T-helper 1 cell (primary cell): ENCODE data around the gene BRD9.
"Not testable (repeated sequence)": the region's sequence is repeated elsewhere in the genome, so short reads cannot be mapped to it uniquely, and the experiment has no call there.

Experiments used
- DNase-seq, 5 donors: peaks; one replicate each; pipeline ENCODE4 v3.0.0-alpha.2; 2012 to 2020

Gene BRD9

DNA sequence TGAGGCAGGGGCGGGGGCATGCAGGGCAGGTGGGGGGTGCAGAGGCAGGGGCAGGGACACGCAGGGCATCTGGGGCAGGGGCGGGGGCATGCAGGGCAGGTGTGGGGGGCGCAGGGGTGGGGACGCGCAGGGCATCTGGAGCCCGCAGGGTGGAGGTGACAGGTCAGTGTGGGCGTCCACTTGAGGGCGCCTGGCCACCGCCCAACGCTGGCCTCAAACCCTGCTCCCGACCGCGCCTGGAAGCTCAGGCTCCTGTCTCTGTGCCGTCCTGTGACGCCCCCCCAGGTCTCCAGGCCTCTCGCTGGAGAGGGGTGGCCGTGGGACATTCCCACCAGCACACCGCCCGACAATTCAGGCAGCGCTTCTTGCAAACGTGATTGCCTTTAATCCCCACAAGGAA is 48.7 kb downstream of the BRD9 start:
- DNase-seq: peak in 1 of 5 donors; percentile 6

DNA sequence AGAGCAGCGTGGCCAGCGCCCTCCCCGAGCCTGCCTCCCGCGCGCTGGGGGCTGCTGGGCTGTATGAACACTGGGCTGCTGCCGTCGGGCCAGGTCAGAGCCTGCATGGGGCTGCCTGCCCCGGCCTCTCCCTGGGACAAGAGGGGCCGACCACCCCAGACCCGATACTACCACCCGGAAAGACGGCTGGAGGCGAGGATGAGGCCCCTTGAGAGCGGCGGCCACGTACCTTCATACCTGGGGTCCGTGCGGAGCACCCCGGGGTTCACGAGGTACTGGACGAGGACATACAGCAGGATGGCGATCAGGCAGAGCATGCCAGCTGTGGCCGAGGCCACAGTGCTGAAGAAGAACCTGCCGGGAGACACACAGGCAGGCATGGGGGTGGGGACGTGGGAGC is 49.2 kb downstream of the BRD9 start:
- not testable (repeated sequence) for DNase-seq

DNA sequence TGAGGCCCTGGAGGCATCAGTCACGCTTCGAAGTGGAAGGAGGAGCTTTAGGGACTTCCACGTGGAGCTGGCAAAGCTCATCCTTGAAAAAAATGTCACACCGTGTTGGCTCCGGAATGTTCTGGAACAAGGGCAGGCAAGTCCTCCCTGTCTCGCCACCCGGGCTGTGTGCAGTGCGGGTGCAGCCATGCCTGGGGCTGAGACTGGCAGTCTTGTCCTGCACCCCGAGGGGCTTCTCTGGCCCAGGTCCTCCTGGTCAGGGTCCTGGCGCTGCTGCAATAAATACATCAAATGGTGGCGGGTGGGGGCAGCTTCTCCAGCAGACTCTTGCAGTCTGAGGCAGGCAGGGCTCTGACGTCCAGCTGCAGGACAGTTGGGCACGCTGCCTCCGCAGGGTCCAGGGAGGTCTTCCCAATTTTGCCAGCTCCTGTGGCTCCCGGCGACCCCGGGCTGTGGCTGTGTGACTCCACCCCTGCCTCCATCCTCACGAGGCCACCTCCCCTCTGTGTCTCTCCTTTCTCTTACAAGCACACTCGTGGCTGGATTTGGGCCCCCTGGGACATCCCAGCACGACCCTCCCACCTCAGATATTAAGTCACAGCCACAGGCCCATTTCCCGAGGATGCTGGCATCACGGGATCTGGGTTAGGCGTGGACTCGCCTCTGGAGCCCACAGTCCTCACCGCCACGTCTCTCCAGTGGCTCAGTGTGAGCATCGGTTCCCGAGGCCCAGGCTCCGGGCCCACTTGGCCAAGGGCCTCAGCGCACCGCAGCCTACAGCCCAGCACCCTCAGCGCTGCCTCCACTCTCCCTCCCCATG is 50.0 kb downstream of the BRD9 start:
- DNase-seq: peak in 1 of 5 donors; percentile 10

DNA sequence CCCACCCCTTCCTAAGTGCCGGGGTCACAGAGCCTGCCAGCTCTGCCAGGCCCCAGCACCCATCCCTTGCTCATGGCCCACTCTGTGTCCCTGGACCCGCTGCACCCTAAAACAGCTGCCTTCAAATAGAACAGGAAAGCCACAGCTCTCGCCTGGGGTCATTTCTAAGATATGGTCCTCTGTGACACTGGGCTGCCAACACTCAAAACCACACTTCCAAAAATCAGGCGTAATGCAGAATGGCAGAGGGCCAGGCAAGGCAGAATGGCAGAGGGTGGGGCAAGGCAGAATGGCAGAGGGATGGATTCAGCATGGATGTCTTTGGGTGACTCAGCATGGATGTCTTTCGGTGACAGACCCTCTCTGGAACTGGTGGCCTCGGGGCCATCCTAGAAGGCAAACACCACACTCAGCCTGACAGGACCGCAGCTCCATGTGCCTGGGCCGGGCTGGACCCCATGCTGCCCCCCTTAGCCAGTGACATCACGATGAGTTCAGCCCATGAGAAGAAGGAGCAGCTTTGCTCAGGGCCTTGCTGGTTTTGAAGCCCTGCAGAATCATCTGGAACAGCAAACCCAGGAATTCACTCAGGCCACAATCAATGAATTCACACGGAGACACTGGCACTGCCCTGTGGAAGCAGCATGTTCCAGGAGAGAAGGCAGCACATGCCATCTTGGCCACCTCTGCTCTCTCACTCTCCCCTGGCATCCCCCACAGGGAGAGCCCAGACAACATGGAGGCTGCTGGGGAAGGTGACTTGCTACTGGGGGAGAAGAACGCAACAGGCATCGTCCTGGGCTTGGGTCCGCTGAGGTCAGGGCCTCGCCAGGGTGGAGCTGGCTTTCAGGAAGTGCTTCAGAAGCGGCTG is 50.8 kb downstream of the BRD9 start:
- DNase-seq: not testable (repeated sequence)

DNA sequence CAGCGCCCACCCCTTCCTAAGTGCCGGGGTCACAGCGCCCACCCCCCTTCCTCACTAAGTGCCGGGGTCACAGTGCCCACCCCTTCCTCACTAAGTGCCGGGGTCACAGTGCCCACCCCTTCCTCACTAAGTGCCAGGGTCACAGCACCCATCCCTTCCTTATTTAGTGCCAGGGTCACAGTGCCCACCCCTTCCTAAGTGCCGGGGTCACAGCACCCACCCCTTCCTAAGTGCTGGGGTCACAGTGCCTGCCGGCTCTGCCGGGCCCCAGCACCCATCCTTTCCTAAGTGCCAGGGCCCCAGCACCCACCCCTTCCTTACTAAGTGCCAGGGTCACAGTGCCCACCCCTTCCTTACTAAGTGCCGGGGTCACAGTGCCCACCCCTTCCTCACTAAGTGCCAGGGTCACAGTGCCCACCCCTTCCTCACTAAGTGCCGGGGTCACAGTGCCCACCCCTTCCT is 51.6 kb downstream of the BRD9 start:
- not testable (repeated sequence) for DNase-seq

DNA sequence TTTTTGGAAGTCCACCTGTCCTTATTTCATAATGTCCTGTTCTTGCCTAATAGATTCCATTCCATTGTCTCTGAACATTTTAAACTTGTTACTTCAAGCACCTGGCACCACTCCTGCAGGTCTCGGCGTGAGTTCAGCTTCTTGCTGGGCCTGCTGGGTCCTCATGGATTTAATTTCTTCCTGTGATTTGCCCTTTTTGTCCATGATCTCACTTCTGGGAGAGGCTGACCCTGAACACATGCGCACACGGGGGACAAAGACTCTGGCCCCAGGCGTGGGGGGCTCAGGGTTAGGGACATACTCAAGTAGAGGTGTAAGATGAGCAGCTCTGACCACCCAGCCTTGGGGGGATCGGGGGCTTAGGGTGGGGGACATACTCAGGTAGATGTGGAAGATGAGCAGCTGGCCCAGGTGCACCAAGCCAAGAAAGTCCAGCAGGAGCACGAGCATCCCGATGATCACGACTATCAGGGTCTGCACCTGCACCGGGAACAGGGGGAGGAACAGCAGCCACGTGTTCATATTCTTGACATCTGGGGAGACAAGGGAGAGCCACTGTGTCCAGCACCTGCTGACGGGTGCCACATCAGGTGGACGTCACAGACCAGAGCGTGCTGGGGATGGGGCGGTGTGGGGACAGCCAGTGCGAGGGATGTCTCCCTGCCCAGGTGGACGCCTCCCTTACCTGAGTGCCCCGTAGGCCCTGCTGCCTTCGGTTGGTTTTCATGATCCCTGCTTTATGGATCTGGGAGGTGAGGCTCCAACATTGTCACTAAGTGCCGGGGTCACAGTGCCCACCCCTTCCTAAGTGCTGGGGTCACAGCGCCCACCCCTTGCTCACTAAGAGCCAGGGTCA is 52.3 kb downstream of the BRD9 start:
- not testable (repeated sequence) for DNase-seq

DNA sequence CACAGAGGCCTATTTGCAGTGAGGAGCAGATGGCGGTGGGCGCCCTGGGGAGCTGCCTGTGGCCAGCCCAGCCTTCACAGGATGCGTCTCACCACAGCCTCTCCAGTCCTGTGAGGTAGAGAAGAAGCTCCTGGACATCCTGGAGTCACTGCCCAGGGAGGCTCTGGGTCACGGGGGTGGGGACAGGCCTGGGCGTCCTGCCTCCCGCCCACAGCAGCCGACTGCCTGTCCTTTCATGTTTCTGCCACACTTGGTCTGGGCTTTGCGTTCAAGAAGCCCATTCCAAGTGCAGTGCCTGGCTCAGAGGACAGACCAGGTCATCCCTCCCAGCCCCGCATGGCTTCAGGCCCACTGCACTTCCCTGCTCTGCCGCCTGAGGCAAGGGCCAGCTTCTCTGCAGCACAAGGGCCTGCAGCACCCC is 54.2 kb downstream of the BRD9 start:
- not testable (repeated sequence) for DNase-seq

DNA sequence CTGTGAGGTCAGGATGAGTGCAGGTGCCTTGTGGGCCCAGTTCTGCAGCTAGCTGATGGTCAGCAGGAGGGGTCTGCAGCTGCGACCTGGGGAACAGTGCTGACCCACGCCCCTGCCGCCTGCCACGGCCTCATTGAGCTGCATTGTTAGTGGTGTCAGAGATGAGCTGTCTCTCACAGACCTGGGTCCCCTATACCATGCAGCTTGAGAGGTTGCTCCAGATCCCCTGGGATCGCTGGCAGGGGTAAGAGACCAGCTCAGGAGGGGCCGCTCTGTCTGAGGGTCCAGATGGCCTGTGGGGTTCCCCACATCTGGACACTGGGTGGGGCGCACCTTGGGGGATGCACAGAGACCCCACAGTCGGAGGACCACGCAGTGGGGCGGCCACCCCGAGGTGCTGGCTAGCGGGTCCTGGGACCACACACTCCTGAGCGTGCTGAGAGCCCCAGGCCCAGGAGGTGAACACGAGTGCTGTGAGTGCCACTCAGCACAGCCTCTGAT is 54.9 kb downstream of the BRD9 start:
- DNase-seq: not testable (repeated sequence)

DNA sequence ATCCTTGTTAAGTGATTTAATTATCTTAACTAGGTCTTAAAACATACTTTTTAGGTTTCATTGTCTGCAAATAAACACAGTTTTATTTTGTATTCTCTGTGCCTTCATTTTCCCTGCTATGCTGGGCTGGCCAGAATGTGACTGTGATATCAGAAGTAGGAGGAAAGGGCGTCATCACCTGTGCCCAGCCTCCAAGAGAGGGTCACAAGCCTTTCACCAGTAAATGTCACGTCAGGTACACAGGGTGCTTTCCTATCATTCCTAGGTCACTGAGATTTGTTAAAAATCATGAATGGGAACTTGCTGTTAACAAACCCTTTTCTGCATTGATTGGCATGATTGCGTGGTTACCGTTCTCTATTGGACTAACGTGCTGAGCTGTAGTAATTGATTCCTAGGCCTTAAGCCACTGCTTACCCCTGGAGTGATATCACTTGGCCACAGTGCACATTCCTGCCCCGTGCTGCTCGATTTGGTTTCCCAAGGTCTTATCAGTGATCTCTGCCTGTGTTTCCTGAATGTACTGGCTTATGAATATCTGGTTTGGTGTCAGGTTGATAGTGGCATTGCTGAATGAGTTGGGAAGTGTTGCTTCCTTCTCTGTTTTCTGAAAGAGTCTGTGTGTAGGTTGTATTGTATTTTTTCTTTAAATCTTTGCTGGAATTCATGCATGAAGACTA is 56.5 kb downstream of the BRD9 start:
- DNase-seq: not testable (repeated sequence)

DNA sequence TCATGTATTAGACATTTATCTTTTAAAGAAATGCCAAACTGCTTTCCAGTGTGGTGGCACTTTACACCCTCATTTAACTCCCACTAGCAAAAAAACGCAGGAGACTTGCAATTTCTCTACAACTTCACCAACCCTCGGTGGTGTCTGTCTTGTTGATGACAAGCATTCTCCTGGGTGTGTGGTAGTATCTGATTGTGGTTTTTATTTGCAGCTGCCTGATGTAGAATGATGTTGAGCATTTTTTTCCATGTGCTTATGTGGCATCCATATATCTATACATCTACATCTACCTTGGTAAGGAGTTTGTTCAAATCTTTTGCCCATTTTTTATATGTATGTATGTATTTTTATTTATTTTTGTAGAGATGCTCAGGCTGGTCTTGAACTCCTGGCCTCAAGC is 58.6 kb downstream of the BRD9 start:
- not testable (repeated sequence) for DNase-seq

DNA sequence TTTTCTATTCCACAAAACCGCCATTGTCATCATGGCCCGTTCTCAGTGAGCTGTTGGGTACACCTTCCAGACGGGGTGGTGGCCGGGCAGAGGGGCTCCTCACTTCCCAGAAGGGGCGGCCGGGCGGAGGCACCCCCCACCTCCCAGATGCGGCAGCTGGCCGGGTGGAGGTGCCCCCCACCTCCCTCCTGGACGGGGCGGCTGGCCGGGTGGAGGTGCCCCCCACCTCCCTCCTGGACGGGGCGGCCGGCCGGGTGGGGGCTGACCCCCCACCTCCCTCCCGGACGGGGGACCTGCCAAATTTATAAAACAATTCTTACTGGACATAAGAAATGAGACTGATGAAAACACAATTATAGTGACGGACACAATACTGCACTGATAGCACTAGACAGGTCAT is 64.4 kb downstream of the BRD9 start:
- DNase-seq: not testable (repeated sequence)

DNA sequence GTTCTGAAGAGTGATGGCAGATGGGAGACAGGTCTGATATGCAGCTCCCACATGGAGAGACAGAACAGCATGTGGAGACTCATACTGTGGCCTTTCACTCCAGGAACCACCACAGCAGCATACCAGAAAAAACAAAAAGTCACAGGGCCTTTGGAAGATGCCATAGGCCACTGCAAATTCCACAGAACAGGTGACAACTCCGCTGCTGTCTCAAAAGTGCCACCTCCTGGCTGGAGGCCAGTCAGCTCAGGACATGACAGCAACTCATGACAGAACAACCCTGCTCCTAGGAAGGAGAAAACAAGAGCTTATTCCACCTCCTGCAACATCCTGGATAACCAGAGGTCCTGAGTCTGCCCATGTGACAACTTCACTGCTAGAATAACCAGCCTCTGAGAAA is 67.1 kb downstream of the BRD9 start:
- DNase-seq: not testable (repeated sequence)

DNA sequence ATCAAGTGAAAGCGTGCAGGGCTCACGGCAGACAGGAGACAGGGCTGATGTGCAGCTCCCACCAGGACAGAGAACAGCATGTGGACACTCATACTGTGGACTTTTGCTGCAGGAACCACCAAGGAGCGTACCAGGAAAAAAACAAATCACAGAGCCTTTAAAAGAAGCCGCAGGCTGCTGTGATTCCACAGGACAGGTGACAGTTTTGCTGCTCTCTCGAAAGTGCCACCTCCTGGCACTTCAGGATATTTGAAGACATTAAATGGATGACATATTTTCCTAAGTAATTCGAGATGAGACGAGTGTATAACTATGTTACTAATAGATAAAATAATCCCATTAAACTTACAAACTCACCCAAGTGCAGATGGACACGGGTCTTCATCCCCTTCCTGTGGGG is 71.1 kb downstream of the BRD9 start:
- no peak for DNase-seq

DNA sequence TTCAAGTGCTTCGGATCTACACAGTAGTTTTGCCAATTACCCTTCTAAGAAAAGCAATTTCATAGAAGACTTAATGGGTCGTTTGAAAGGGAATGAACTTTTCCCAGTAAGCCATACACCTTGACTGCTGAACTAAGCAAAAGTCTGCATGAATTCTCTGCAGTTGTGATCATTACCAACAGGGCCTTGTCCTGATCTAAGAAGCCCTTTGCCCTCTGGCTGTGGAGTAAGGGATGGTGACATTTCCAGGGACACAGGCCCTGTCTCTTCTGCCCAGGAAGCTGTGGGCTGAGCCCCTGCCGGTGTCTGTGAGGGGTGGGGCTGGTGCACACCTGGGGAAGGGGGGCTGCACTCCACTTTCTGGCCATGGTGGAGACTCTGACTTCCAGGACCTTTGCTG is 72.4 kb downstream of the BRD9 start:
- no peak for DNase-seq

DNA sequence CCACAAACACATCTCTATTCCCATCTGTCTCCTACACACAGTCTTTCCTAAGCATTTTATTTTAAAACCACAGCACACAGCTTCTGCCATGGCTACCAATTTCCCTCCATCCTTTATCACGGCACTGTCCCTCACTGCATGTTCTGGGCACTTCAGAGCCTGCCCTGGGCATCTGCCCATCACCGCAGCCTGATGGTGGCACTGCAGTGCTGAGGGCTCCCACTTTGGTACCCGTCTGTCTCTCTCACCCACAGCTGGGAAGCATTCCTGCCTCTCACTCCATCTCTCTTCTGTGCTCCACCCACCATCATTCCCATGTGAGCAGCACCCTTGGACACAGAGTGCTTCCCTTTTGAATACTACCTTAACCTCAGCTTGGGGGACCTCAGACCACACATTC is 73.5 kb downstream of the BRD9 start:
- no peak for DNase-seq

DNA sequence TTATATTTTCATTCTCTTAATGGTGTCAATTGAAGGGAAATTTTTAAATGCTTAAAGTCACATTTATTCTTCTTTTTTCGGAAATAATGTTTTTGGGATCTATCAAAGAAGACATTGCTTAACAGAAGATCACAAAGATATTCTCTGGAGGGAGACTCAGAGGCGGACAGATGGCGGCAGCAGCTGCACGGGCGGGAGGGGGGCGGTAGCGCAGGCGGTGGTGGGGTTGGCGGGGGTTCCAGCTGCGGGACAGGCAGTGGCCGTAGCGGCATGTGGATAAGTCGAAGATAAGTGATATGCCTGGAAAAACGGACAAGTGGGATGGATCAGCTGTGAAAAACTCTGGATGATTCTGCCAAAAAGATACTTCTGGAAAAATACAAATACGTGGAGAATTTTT is 76.4 kb downstream of the BRD9 start:
- DNase-seq: no peak

DNA sequence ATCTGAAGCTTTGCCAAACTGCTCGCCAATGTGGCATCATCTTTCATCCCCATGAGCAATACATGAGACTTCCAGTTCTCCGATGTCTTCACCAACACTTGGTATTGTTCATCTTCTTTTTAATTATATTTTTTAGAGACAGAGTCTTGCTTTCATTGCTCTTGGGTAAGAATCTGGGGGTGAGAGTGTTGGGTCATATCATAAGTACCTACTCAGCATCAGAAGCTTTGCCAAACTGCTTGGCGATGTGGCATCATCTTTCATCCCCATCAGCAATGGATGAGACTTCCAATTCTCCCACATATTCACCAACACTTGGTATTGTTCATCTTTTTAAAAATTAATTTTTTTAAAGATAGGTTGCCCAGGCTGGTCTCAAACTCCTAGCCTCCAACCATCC is 77.2 kb downstream of the BRD9 start:
- DNase-seq: no peak
